Stimulated activated CD4-positive, alpha-beta T cell treated with anti-CD3 and anti-CD28 coated beads, TNF-alpha, amount 100 ng/mL, for 48 hours (primary cell): ENCODE measurements around the gene ZXDC.

ENCODE experiments used
- DNase-seq, 3 donors: peaks; one replicate each; pipeline ENCODE4 v3.0.0-alpha.2; 2020; ENCODE audit warnings: low read depth in 3 of 3

Gene ZXDC

DNA sequence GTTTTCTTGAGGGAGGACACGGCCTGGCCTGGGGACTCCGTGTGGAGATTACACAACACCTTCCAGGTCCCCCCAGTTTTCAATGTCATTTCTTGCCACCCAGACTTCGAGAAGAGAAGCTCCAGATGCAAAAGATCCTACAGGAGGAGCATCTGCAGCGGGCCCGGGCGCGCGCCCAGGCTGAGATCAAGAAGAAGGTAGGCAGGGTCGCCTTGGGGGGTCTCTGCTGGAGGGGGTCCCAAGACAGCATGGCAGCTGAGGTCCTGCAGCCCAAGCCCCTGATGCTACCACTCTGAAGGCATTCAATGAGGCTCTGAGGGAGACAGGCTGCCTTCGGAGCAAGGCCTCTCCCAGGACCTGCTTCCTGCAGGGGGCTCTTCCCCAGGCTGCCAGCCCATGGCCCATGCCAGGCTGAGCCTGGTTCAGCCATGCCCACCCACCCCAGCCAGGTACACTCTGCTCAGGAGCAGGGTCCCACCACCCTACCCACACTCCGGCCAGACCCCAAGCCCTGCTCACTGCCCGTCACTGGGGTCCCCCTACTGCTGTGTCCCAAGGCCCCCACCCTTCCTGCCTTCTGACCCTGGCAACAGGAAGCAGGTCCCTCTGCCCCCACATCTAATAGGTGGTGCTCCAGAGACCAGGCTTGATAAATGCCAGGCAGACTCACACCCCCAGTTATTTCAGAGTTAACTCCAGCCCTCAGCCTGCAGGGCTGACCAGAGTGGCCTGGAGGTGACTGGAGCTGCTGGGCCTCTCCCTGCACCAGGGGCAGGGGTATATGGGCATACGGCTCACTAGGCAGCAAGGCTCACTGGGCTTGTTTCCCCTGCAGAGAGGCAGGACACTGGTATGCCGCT lies 40.0 kb downstream of the ZXDC start:
- no peak for DNase-seq

DNA sequence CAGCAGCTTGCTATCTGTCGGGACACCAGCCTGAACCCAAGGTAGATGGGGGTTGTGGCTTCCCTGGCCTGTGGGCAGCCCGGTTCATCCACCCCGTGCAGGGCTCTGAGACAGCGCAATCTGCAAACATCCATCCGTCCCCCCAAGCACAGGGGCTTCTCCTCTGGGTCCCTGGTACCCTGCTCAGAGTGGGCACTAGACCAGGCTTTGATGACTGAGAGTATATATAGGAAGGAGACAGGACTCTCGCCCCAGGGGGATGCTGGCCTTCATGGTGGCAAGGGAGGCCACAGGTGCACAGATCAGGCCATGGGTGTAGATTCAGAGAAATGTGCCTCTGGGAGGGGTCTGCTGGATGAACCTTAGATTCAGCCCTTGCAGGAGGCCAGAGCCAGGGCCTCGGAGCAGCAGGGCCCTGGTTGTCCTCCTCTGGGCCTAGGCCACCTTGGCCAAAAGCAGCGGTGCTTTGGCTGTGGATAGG lies 40.7 kb downstream of the ZXDC start:
- no peak for DNase-seq

DNA sequence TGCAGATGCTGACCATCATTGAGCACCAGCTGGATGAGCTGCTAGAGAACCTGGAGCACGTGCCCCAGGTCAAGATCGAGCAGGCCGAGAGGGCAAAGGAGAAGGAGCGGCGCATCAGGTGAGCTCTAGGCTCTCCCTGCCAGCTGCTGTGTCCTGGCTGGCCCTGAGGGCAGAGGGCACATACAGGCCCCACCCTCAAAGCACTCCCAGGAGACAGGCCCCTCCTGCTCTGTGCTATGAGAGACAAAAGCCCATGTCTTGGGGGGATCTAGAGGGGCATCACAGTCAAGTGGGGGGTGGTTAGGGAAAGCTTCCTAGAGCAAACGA lies 41.5 kb downstream of the ZXDC start:
- no peak for DNase-seq

DNA sequence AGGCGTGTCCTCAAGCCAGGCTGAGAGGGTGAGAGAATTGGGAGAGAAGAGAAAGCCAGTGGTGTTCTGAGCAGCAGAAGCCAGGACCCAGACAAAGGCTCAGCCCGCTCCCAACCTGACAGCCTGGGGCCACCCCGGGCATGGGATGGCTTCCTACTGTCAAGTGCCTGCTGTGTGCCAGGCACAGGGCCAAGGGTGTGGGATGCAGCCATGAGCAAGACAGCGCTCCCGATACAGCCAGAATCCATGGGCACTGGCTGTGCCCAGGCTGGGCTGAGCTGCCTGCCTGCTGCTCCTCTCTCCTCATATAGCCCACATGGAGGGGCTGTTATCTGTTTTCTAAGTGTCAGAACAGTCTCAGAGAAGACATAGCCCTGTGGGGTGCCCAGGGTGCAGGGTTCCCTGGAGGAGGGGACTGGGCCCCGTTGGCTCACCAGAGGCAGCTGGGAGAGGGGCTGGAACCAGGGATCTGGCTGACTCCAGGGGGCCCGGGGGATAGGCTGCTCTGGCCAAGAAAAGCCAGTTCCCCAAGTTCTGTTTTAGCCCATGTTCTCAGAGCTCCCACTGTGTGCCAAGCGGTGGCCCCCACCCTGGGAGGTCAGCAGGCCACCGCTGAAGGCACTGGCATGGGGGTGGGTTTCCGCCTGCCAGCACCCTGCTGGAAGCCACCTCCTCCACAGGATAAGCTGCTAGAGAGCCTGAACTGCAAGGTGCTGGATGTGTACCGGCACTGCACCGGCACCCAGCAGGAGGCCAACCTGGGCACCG lies 42.0 kb downstream of the ZXDC start:
- DNase-seq, result no peak

DNA sequence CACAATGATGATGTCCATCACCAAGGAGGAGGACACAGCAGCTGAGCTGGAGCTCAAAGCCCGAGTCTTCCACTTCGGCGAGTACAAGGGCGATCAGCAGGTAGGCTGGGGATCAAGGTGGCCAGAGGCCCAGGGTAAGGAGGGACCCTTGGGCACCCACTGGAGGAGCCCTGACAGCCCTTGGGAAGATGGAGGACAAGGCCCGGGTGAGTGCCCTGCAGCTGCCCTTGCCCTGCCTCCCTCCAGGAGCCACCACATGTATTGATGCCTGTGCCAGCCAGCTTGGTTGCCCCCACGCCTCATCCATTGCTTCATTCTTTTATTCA lies 42.6 kb downstream of the ZXDC start:
- DNase-seq, result no peak

DNA sequence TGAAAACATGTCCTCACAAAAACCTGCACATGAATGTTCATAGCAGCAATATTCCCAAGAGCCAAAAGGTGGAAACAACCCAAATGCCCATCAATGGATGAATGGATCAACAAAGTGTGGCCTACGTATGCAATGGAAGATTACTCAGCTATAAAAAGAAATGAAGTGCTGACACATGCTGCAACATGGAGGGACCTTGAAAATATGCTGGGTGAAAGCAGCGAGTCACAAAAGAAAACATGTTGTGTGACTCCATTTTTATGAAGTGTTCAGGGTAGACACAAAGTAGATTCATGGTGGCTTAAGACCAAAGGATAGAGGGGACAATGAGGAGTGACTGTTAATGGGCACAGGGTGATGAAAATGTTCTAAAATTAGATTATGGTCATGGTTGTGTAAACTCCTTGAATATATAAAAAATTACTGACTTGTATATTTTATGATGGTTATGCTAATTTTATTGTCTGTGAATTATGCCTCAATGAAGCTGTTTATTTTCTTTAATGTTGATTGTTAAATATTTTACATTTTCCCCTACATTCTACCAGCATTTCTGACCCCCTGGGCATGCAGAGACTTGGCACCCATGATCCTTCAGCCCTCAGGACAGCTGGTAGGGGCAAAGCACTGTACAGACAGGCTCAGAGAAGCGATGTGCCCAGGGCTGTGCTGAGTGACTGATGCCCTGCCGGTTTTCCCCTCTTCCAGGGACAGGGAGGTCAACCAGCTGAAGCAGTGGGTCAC lies 43.2 kb downstream of the ZXDC start:
- no peak for DNase-seq

DNA sequence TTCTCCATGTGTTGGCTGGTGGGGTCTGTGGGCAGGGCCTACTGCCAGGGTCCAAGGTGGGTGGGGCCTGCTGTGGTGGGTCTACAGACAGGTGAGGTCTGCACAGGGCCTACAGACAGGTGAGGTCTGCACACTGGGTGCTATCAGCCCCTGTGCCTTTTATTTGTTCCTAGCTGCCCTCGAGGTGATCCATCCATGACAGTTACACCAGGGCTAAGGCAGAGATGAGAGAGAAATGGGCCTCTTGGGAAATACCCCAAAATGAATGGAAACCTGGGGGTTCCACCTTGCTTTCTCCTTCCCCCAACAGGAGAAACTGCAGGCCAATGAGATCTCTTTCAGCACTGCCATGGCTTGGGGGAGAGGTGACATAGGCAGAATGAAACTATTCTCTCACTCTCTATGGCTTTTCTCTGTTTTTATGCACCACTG lies 44.6 kb downstream of the ZXDC start:
- no peak for DNase-seq

DNA sequence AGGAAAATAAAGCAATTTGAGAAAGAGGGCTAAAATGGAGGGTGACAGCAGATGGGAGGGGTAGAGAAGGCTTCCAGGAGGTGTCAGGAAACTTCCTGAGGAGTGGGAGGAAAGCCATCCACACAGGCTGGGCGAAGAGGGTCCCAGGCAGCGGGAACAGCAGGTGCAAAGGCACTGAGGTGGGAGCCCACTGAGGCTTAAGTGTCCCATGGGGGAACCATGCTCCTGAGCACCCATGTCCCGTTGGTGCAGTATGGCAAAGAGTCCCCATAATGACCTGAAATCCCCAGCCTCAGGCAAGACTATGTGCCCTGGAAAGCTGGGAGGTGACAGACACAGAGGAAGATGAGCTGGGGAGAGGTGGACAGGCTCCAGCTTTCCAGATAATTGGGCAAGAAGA lies 50.9 kb downstream of the ZXDC start:
- no peak for DNase-seq

DNA sequence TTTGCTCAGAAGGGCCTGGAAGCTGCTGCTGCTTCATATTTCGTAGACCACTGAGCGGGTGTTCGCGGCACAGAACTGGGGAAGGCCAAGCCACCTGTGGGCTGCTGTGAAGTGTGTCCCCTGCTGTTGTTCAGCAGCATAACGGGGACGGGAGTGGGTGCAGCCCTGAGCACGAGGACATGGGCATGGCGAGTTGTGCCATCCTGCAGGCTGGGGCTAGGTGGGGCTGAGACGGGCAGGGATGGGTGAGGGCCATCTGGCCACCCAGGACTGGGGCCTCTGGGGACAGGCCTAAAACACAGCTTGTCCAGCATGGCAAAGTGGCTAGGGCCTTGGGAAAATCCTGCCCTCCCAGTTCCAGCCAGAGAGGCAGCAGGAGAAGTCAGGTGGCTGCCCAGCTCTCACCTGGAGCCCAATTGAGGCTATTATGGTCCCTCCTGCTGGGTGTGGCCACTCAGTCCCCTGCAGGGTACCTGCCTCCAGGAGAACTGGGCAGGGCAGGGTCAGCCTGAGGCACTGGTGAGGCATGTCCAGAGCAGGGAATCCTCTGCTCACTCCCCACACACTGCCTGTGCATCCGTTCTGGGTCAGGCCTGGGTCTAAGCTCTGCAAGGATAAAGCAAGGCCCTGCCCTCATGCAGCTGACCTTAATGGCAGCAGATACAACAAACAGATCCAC lies 51.5 kb downstream of the ZXDC start:
- no peak for DNase-seq

DNA sequence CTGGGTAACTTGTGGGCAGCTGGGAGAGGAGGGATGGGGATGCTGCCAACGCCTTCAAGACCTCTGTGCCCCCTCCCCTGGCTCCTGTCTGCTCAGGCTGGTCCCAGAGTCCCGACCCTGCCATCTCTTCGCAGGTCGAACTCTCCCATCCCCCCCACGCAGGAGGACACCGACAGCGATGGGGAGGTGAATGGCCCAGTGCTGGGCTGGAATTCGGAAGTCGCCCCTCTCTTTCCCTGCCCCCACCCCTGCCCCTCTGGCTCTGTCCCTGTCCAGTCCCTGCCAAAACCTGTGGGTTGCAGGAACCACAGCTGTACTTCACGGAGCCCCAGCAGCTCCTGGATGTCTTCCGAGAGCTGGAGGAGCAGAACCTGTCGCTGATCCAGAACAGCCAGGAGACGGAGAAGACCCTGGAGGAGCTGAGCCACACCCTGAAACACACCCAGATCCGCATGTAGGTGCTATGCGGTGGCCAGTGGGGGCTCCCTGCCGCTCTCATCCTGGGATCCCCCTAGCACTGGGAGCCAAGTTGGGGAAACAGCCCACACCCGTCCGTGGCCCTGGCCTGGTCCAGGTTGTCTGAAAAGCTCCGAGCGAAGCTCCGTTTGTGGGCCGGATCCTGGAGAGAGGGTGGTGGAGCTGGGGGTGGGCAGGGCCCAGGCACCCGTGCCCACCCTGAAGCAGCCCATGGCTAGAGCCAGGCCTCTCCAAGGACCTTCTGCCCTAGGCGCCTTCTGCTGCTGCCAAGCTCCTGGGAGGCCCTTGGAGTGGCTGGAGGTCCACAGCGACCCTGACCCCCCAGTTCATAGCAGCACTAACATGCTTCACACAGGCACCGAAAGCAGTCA lies 52.3 kb downstream of the ZXDC start:
- DNase-seq, result no peak

DNA sequence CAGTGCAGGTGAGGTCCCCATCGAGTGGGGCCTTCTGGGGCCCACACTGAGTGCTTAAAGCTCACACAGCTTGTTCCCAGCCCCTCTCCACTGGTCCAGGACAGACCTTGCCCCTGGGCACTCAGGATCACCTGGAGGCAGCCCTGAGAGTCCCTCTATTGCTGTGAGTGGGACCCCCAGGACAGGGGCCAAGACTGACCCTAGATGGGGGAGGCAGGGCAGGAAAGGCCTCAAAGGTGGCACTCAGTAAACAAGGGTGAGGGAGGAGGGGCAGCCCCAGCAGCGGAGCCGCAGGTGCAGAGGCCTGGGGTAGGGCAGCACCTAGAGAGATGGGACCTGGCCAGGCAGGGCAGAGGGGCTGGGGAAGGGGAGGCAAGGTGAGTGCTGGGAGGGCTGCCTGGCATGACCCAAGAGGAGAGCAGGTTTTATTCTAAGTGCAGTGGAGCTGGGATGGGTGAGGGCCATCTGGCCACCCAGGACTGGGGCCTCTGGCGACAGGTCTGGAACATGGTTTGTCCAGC lies 53.1 kb downstream of the ZXDC start:
- DNase-seq, result no peak

DNA sequence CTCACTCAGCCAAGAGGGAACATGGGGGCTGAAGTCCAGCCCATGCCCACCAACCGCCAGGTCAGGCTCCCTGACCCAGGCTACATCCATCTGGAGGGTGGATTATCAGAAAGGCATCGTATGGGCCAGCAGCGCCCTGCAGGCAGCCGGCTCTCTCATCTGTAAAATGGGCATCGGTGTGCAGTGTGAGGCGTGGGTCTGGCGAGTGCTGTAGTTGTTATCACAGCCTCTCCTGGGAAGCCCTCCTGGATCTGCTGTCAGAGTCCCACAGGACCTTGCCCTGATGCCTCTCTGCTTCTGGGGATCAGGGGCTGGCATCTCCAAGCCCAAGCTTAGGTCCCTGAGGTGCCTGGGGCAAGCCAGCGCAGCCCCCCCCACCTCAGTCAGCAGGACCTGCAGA lies 53.6 kb downstream of the ZXDC start:
- DNase-seq, result no peak

DNA sequence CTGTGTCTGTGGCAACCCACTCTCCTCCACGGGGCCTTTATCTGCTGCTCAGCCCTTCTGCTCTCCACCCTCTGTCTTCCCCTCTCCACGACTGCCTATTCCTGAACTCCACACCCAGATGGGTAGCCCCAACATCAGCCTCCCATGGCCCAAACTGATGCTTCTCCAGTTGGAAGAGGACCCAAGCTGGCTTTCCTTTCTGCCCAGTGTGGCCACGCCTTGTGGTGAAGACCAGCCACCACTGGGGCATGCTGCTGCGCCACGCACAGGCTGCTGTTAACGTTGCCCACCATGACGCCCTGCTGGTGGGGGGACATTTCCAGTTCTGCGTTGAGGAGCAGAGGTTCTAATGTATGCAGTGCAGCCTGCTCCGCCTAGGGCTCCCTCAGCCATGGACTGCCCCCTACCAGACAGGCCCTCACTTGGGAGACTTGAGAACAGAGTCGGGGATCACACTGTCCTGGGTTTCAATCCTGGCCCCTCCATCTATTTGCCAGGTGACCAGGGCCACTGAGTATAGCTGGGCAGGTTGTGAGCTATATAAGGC lies 54.0 kb downstream of the ZXDC start:
- no peak for DNase-seq

DNA sequence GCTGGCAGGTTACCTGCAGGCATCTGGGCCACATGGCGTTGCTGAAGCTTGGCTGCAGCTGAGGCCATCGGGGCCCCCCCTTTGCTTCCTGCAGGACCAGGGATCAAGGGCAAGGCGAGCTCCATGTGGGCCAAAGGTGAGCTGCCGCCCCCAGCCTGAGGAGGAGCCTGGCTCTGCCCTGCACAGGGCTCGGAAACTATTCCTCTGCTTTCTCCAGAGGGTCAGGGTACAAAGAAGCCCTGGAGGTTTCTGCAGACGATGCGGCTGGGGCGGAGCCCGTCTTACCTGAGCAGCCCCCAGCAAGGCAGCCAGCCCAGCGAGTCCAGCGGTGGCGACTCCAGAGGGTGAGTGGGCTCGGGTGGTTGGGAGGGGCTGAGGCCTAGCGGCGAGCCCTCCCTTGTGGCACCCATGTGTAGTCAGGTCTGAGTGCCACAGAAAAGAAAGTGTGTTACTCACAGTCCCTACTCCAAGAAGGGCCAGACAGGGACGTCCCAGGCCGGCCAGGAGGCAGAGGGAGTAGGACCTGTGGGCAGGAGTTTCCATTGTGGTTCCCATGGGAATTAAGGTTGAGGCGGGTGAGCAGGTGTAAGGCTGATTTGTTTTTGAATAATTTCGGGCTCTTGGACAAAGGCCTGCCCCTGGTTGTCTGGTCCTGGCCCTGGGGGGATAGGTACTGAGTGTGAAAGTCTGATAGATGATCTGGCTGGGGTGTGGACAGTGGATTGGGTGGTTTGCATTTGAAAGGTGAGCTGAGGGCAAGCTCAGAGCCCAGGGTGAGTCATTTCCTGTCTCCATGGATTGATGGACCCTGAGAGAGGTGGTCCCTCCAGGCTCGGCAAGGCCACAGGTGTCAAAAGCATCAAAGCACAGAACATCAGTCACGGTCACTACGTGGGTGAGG lies 55.6 kb downstream of the ZXDC start:
- no peak for DNase-seq

DNA sequence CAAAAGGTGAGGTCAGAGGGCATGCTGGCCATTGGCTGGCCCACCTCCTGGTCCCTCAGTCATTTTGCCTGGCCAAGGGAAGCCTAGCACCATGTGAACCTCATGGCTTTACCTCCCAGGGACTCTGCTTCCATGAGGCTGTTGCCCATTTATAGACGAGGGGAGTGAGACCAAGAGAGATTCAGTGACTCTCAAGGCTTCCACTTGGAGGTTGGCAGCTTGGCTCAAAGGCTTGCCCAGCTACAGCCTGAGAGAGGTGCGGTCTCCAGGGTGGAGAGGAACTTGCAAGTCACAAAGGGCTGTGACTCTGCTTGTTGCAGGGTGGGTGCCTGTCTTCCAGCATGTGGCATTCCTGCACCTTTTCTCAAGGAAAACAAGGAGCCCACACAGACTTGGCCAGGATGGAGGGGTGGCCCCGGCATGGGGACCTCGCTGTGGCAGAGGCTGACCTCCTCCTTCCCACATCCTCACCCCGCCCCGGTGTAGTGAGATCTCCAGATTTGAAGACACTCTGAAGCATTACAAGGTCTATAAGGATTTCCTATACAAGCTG lies 56.5 kb downstream of the ZXDC start:
- DNase-seq, result no peak

DNA sequence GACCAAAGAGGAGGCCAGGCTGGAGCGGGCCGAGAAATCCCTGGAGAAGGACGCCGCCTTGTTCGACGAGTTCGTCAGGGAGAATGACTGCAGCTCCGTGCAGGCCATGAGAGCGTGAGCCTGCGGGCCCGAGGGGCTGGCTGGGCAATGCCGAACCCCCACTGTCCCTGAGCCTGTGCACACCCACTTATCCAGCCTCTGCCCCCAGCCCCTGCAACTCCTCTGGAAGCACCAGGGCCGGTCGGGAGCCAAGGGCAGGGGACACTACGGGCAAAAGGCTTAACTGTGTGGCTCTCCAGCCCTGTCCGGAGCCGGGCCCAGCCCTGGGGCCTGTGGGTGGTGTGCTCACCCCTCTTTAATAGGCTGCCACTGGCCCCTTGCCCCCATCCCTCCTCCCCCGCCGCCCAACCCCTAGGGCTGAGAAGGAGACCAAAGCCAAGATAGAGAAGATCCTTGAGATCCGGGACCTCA lies 57.0 kb downstream of the ZXDC start:
- DNase-seq, result no peak

DNA sequence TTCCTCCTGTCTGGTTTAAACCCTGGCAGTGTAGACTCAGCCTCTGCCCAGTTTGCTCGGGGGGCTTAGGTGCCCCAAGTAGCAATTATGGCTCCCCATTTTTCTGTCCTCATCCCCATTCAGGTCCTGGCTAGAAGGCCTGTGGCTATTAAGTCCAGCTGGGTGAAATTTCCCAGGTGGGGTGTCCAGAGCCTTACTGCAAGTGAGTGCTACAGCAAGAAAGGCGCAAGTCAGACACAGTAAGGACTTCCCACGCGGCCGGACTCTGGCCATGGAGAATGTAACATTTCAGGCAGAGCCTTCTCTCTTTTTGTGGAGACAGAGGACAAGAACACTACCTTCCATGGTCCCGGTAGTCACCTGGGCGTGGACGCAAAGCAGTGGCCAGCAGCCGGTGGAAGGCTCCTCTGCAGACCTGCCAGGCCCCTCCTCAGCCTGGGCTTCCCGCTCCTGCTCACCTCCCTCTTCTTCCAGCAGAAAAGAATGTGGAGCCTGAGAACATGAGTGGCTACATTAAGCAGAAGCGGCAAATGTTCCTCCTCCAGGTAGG lies 57.6 kb downstream of the ZXDC start:
- no peak for DNase-seq

DNA sequence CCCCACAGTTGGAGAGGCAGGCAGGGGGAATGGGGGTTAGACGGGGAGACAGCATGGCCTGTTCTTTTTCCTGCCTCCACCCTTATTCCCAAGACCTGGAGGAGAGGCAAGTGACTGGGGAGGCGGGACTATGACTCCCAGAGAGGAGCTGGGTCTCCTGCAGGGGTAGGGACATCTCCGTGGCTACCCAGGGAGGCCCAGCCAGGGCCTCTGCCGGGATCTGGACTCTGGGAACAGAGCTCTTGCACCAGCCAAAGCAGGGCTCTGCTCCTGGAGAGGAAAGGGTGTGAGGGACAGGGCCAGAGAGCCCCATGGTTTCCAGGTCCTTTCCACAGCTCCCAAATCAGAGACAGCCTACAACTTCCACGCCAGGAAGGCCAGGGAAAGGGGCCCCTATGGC lies 58.2 kb downstream of the ZXDC start:
- no peak for DNase-seq

DNA sequence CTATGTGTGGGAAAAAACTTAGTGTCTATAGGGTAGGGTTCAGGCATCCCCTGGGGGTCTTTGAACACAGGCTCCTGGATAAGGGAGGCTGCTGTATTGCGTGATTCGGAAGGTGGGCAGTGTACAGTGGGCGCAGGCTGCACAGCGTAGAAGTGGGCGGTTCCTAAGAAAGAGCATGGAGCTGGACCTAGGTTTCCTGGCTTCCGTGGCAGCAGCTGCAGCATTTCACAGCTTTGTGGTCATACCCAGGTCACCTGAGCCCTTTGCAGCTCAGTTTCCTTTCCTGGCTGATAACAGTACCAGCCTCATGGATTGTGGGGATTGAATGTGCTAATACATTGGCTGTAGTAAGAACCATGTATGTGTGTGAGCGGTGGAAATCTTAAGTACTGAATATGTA lies 58.7 kb downstream of the ZXDC start:
- DNase-seq, result no peak
